IPS-18a (cell line): ENCODE measurements around the gene HNF4A.

Source experiments
- H3K27ac ChIP-seq: one replicate; pipeline ENCODE4 v1.5.1; 2013; ENCODE audit warnings: low read length
- H3K27me3 ChIP-seq: one replicate; pipeline ENCODE4 v1.6.1; 2013; ENCODE audit warnings: mild to moderate bottlenecking, low read length; ENCODE audit not compliant: control insufficient read depth, insufficient read depth
- H3K36me3 ChIP-seq: one replicate; pipeline ENCODE4 v1.6.1; 2013; ENCODE audit warnings: low read depth, low read length; ENCODE audit not compliant: control insufficient read depth
- H3K4me1 ChIP-seq: one replicate; pipeline ENCODE4 v1.6.1; 2013; ENCODE audit warnings: low read depth, low read length; ENCODE audit not compliant: control insufficient read depth
- H3K4me3 ChIP-seq: one replicate; pipeline ENCODE4 v1.5.1; 2013; ENCODE audit warnings: low read length
- H3K9ac ChIP-seq: one replicate; pipeline ENCODE4 v1.6.1; 2013; ENCODE audit warnings: mild to moderate bottlenecking, low read length, moderate library complexity
- H3K9me3 ChIP-seq: one replicate; pipeline ENCODE4 v1.6.1; 2013; ENCODE audit warnings: low read depth, low read length; ENCODE audit not compliant: control insufficient read depth

Gene HNF4A

GRCh38 chr20:44367746-44368145, 12.2 kb downstream of the HNF4A start:
- Histone ChIP-seq H3K4me1 (no peaks in the 10 kb centered on the region), H3K9me3 (no peaks in the 10 kb centered on the region), H3K27me3 (no peaks in the 10 kb centered on the region), H3K27ac (no peak overlapping the region), H3K9ac (no peak overlapping the region), H3K36me3 (no peaks in the 10 kb centered on the region), H3K4me3 (no peak overlapping the region)

GRCh38 chr20:44370639-44371218, 15.2 kb downstream of the HNF4A start:
- Histone ChIP-seq H3K36me3 (no peaks in the 10 kb centered on the region), H3K9me3 (no peaks in the 10 kb centered on the region), H3K27ac (no peak overlapping the region), H3K4me3 (no peak overlapping the region), H3K9ac (no peak overlapping the region), H3K4me1 (no peaks in the 10 kb centered on the region), H3K27me3 (no peaks in the 10 kb centered on the region)

- H3K36me3 ChIP-seq: no peaks in the 10 kb centered on the region
- no peaks in the 10 kb centered on the region for H3K9me3 ChIP-seq
- no peak overlapping the region for H3K4me3 ChIP-seq
- H3K27ac ChIP-seq: no peak overlapping the region
- no peak overlapping the region for H3K9ac ChIP-seq
- no peaks in the 10 kb centered on the region for H3K27me3 ChIP-seq
- no peaks in the 10 kb centered on the region for H3K4me1 ChIP-seq
Observed at GRCh38 chr20:44382641-44383040, 27.1 kb downstream of the HNF4A start.

GRCh38 chr20:44384423-44385027, 29.0 kb downstream of the HNF4A start:
- Histone ChIP-seq H3K4me3 (no peak overlapping the region), H3K27me3 (no peaks in the 10 kb centered on the region), H3K27ac (no peak overlapping the region), H3K9ac (no peak overlapping the region), H3K4me1 (no peaks in the 10 kb centered on the region), H3K9me3 (no peaks in the 10 kb centered on the region), H3K36me3 (no peaks in the 10 kb centered on the region)

GRCh38 chr20:44388466-44389023, 33.0 kb downstream of the HNF4A start:
- no peaks in the 10 kb centered on the region for H3K9me3 ChIP-seq
- H3K27me3 ChIP-seq: no peaks in the 10 kb centered on the region
- H3K27ac ChIP-seq: no peak overlapping the region
- no peak overlapping the region for H3K9ac ChIP-seq
- H3K4me1 ChIP-seq: no peaks in the 10 kb centered on the region
- no peaks in the 10 kb centered on the region for H3K36me3 ChIP-seq
- H3K4me3 ChIP-seq: peak overlapping the region; percentile 43

GRCh38 chr20:44389871-44390270, 34.4 kb downstream of the HNF4A start:
- H3K27me3 ChIP-seq: no peaks in the 10 kb centered on the region

GRCh38 chr20:44390280-44390679, 34.8 kb downstream of the HNF4A start:
- no peaks in the 10 kb centered on the region for H3K9me3 ChIP-seq
- no peak overlapping the region for H3K27ac ChIP-seq
- H3K4me1 ChIP-seq: no peaks in the 10 kb centered on the region
- H3K36me3 ChIP-seq: no peaks in the 10 kb centered on the region
- no peaks in the 10 kb centered on the region for H3K27me3 ChIP-seq
- H3K4me3 ChIP-seq: no peak overlapping the region
- H3K9ac ChIP-seq: no peak overlapping the region

More at GRCh38 chr20:44389871-44390270, 34.4 kb downstream of the HNF4A start:
- no peaks in the 10 kb centered on the region for H3K9me3 ChIP-seq
- no peak overlapping the region for H3K27ac ChIP-seq
- H3K36me3 ChIP-seq: no peaks in the 10 kb centered on the region
- H3K4me3 ChIP-seq: no peak overlapping the region
- no peak overlapping the region for H3K9ac ChIP-seq
- no peaks in the 10 kb centered on the region for H3K4me1 ChIP-seq

GRCh38 chr20:44392088-44392775, 36.7 kb downstream of the HNF4A start:
- H3K9ac ChIP-seq: no peak overlapping the region
- H3K27ac ChIP-seq: no peak overlapping the region
- no peaks in the 10 kb centered on the region for H3K27me3 ChIP-seq
- H3K4me3 ChIP-seq: no peak overlapping the region
- no peaks in the 10 kb centered on the region for H3K9me3 ChIP-seq
- H3K4me1 ChIP-seq: no peaks in the 10 kb centered on the region
- H3K36me3 ChIP-seq: no peaks in the 10 kb centered on the region

GRCh38 chr20:44392776-44393607, 37.5 kb downstream of the HNF4A start:
- Histone ChIP-seq H3K36me3 (no peaks in the 10 kb centered on the region), H3K9me3 (no peaks in the 10 kb centered on the region), H3K9ac (no peak overlapping the region), H3K4me3 (no peak overlapping the region), H3K27ac (no peak overlapping the region), H3K27me3 (no peaks in the 10 kb centered on the region), H3K4me1 (no peaks in the 10 kb centered on the region)

GRCh38 chr20:44393608-44394451, 38.3 kb downstream of the HNF4A start:
- no peak overlapping the region for H3K9ac ChIP-seq

GRCh38 chr20:44394452-44394701, 38.9 kb downstream of the HNF4A start:
- H3K36me3 ChIP-seq: no peaks in the 10 kb centered on the region
- no peak overlapping the region for H3K4me3 ChIP-seq
- H3K9me3 ChIP-seq: no peaks in the 10 kb centered on the region
- H3K27me3 ChIP-seq: no peaks in the 10 kb centered on the region
- no peaks in the 10 kb centered on the region for H3K4me1 ChIP-seq
- H3K9ac ChIP-seq: no peak overlapping the region
- no peak overlapping the region for H3K27ac ChIP-seq

More at GRCh38 chr20:44393608-44394451, 38.3 kb downstream of the HNF4A start:
- Histone ChIP-seq H3K9me3 (no peaks in the 10 kb centered on the region), H3K27ac (no peak overlapping the region), H3K4me3 (no peak overlapping the region), H3K4me1 (no peaks in the 10 kb centered on the region), H3K36me3 (no peaks in the 10 kb centered on the region), H3K27me3 (no peaks in the 10 kb centered on the region)
